ENCODE data around the gene HSFX3.

DNA sequence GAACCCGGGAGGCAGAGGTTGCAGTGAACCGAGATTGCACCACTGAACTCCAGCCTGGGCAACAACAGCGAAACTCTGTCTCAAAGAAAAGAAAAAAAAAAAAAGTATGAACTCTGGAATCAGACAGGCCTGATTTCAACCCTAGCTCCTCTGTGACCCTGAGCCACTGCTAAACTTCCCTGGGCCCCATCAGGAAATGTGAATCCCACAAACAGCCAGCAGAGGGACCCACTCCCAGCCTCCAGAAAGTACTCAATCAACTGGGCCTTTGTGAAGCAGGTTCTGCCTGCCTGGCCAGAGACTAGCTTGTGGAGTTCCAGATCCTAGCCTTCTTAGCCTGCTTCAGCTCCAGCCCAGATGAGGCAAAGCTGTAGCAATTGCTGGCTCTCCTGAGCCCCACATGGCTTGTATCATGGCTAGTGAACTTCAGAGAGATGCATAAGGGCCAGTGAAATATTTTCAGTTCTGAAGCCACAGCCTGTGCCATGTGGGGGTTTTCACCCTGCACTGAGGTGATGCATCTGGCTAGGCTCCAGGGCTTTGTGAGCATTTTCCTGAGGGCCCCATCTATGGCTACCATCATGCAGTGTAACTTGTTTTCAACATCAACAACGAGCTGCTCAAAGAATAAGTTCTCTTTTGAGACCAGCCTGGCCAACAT lies 37.4 kb downstream of the HSFX3 start:
- TF ChIP-seq, protein P1, sequence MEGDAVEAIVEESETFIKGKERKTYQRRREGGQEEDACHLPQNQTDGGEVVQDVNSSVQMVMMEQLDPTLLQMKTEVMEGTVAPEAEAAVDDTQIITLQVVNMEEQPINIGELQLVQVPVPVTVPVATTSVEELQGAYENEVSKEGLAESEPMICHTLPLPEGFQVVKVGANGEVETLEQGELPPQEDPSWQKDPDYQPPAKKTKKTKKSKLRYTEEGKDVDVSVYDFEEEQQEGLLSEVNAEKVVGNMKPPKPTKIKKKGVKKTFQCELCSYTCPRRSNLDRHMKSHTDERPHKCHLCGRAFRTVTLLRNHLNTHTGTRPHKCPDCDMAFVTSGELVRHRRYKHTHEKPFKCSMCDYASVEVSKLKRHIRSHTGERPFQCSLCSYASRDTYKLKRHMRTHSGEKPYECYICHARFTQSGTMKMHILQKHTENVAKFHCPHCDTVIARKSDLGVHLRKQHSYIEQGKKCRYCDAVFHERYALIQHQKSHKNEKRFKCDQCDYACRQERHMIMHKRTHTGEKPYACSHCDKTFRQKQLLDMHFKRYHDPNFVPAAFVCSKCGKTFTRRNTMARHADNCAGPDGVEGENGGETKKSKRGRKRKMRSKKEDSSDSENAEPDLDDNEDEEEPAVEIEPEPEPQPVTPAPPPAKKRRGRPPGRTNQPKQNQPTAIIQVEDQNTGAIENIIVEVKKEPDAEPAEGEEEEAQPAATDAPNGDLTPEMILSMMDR (IDR thresholded peaks at IDR 0.05; ENCODE audit: insufficient read depth, low read length, poor library complexity, severe bottlenecking) = peak; percentile 30
- TF ChIP-seq EZH2phosphoT487 (conservative IDR thresholded peaks at IDR 0.05; ENCODE audit: low read length) = no peak
